Caki2 (cell line): ENCODE results near the gene IKZF5. TPM values are rescaled to one million over a fixed set of nuclear protein-coding genes. Genes with fewer than 3 reads are reported as not detected.
A peak's percentile ranks its signal among the peaks of the same experiment; 100 is the strongest.

Experiments
- DNase-seq: peaks from one replicate; pipeline ENCODE4 v3.0.0-alpha.2; 2015; ENCODE audit warnings: low read depth
- in situ Hi-C: cut with HindIII; loops from 2 replicates; pipeline ENCODE4 v1.10.0; 2016; ENCODE audit warnings: low sequenced_read_pairs, low pct_unique_long_range_greater_than_20kb, mixed read lengths
- total RNA-seq: library from RNA; depleted of rRNA; stranded (reverse); fragments of >200 nt; shearing (Covaris generic); gene quantifications from 2 replicates; pipeline ENCODE4 v1.2.3, GENCODE V29; 2014; ENCODE audit warnings: low replicate concordance; rRNA removed

The IKZF5 gene, protein sequence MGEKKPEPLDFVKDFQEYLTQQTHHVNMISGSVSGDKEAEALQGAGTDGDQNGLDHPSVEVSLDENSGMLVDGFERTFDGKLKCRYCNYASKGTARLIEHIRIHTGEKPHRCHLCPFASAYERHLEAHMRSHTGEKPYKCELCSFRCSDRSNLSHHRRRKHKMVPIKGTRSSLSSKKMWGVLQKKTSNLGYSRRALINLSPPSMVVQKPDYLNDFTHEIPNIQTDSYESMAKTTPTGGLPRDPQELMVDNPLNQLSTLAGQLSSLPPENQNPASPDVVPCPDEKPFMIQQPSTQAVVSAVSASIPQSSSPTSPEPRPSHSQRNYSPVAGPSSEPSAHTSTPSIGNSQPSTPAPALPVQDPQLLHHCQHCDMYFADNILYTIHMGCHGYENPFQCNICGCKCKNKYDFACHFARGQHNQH
- total RNA-seq: 0.57 and 3.8 TPM in 2 replicates

DNA sequence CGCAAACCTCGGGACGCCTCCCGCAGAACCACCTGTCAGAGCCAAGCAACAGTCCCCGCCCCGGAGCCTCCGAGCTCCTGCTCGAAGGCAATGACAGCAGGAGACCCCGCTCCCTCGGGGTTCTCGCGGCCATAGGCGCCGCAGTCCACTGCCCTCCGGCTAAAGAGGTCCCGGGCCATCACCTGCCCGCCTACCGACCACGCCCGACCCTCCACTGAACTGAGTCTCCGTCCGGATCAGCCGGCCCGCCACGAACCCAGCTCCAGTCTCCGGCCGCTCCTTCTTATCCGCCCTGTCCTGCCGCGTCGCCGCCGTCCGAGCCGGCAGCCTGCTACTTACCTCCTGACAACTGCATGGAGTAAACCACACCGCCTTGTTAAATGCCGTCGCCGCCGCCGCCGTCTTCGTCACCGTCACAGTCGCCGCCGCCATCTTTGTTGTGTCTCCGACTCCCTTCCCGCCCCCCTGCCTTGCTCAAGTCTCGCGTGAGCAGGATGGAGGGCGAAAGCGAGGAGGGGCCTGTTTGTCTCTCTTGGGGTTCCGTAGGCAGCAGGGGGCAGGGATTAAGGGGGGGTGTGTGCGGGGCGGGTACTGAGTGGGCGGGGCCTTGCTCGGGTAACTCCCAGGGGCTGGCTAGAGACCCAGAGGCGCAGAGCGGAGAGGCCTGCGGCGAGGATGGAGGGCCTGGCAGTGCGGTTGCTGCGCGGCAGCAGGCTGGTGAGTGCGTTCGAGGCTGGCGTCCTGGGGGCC is at the start of gene IKZF5, which contains the start of gene ACADSB:
Gene IKZF5, minus strand, starts transcription at position 441 of the 750 bp plus-strand sequence. CDS start 10,170 bp downstream, outside the sequence.
Gene ACADSB, plus strand, starts transcription at position 652 of the 750 bp plus-strand sequence. Its CDS starts 24 bp downstream, at position 676.
- peak; percentile 92 for DNase-seq
- in situ Hi-C loops: no loop called here

DNA sequence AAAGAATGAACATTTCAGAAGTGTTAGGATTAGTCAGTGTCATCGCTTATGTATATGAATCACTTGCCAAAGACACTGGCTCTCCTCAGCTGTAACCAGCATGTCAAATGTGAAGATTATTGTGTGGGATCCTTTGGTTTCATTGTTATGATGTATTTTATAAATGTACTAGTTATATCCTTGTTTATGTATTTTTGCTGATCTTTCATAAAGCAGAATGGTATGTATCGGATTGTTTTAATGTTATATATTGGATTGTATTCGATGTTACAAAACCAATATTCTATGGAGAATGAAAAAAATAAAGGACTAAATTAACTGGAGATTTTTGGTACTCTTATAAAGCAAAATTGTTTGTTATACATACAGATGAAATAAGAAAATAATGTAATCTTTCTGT is 49.4 kb upstream of the IKZF5 start:
- in situ Hi-C loops: no loop called here
- no peak for DNase-seq

DNA sequence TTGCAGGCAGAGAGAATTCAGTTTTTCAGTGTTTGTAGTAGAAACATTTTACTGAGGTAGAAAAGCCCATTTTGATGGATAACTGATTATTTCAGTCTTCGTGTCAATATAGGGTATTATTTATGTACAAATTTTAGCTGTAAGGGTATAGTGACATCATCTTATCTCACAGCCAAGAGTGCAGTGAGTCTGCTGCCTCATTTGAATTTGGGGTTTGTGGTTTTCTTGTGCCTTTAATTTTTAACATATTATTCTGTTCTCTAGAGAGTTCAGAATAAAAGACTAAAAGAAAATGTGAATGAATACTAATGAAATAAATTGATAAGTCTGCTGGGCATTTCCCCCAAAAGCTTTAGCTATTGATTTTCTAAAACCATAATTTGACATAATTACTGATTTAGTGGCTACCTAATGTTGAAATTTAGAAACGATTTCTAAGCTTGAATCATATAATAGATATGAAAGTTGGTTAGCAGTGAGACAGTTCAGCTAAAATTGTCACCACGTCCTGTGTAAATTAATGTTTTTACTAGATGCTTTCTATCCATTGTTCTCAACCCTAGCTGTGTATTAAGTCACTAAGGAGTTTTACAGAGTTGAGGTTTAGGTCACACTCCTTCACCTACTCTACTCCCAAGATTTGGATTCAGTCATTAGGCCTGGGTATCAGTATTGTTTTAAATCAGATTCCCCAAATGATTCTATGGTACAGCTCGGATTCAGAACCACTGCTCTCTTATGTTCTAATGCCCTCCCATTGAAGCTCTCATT is 37.6 kb upstream of the IKZF5 start:
- no peak for DNase-seq
- in situ Hi-C loops: no loop called here

DNA sequence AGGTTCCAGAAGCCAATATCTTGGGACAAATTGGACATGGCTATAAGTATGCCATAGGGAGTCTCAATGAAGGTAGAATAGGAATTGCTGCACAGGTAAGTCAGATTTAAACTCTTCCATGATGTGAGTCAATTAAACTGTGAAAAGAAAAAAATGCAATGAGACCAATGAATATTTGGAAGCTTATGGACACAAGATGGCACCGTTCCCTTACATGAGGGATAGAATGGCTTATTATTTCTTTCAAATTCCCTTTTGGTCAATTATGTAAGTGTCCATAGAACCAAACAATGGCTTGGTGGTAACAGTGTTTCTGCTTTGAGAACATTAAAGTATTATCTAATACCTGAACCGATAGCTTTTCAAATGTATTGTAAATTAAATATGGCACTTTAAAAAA is 35.8 kb upstream of the IKZF5 start:
- DNase-seq: no peak
- in situ Hi-C loops: no loop called here

DNA sequence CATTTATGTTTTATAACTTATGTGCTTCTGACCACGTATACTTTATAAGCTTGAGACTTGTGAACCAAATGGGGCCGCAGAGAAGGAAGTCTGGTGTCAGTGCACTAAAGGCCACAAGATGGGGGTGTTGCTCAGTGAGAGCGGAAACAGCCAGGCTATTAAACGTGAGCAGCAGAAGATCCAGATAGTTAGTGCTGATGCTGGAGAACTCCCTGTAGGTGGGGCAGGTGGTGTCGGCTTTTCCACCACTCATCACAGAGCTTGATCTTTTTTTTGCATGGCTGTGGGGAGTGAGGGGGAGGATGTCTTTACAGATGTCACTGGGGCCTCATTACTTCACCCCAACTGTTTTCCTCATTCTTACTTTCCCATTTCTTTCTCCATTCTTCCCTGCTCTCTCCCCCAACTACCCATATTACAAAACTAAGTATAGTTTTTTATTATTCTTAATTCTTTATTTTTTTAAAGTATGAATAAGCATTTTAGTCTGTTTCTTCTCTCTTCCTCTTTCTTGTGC is 34.9 kb upstream of the IKZF5 start:
- DNase-seq: peak; percentile 52
- in situ Hi-C loops: no loop called here

DNA sequence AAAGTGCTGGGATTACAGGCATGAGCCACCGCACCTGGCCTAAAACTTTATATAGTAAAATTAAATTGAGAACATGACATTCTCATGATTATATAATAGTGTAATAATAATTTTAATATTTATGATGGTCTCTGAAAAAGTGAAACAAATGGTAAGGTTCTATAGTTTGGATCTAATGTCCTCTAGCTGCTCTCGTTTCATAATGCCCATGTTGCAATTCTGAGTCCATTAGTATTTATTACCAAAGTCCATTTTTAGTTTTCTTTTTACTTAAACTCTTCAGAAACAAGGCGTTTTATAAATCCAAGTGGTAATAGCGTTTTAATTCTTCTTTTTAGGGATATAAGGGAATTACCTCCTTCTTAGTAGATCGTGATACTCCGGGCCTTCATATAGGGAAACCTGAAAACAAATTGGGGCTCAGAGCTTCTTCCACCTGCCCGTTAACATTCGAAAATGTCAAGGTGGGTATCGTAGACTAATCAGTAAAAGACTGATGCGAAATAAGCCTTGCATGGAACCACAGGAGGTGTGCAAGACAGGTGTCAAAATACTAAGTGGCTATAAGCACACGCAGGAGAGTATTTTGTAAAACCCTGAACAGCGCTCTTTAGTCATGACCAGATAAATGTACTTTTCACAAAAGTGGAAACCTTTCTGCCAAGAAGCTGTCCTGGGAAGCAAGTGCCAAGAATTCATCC is 34.3 kb upstream of the IKZF5 start:
- in situ Hi-C loops: no loop called here
- no peak for DNase-seq

DNA sequence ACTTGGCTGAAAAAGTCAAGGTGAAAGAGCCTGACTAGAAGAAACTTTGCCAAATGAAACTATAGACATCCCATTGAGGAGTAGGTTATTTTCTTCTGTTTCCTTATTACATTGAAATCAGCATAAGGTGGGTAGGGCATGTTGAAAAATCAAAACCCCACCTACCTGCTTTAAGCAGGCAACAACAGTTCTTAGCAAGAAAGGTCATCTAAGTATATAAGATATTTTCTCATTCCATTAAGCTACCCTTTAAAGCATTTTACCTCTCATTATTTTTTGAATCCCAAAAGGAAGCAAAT is 31.0 kb upstream of the IKZF5 start:
- in situ Hi-C loops: no loop called here
- no peak for DNase-seq

DNA sequence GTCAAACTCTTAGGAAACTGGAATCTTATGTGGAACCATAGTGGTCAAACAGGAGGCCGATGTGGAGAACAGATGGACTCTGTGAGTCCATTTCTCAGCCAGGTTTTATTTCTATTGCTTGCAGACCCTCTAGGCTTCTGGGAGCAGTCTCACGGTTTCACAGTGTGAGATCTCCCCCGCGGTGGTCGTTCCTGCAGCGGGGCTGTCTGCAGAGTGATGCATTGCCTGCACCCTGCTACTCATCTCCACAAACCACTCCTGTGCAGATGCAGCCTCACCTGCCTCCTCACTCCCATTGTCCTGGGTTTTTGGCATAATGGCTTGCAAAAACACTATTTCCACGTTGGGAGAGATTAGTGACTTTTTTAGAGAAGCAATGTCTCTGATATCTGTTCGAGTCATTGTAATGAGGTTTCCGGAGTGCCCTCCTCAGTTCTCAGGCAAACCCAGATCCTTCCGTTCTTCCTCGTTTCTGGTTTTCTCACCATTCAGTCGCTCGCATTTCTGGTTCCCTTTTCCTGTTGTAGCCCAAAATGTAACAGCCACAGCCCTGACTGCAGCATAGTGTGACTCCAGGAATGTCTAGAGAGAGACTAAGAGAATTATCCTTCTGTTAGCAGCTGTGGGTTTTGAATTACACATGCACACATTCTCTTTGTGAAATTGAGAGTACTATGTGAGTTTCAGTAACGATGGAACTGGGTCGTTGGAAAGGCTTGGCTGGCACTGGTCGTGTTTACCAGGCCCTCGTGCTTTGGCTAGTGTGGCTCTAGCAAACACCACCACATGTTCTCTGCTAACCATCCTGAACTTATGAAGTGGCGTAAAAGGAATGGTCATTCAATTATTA is 30.4 kb upstream of the IKZF5 start:
- DNase-seq: no peak
- in situ Hi-C loops: no loop called here

DNA sequence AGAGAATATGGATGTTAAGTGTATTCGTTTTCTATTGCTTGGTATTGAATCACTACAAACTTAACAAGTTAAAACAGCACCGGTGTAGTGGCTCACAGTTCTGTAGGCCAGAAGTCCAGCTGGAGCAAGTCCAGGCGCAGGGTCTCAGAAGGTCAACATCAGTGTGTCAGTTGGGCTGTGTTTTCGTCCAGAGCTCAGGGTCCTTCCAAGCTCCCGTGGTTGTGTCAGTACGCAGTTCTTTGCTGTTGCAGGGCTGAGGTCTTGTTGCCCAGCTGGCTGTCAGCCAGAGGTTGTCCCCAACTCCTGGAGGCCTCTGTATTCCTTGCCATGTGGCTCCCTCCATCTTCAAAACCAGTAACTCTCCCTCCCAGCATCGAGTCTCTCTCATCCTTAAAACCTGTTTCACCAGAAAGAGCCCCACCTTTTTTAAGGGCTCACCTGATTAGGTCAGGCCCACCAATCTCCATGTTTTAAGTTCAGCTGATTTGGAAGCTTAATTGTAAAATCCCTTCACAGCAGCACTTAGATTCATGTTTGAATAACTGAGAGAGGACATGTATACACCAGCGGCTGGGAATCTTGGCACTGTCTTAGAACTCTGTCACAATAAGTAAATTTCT is 27.0 kb upstream of the IKZF5 start:
- no peak for DNase-seq
- in situ Hi-C loops: no loop called here

DNA sequence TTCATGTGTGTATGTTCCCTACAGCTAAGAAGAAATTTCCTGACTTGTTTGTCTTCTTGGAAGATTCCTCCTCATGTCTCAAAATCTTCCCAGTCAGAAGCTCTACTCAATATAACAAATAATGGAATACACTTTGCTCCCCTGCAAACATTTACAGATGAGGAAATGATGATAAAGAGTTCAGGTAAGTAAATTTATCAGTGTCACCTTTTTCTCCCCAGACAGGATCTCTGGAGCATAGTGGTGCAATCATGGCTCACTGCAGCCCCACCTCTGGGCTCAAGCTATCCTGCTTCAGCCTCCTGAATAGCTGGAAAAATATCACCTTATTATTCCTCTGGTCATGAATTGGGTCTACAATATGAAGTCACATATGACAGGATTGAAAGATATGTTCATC is 25.7 kb upstream of the IKZF5 start:
- DNase-seq: no peak
- in situ Hi-C loops: no loop called here

DNA sequence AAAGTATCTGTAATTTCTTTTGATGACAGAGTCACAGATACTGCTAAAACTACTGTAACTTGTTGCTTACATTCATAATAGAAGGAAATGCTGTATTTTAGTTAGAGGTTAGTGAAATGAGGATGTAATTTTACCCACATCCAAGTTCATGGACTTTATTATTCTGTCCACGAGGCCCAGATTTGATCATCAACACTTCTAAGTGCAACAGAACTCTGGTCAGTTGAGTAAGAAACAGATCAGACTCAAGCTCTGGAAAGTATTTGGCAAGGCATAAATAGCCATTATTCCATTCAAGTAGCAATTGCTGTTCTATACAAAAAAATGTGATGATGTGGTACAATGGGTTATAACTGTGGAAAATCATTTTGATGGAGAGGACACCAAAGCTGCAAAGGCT is 22.5 kb upstream of the IKZF5 start:
- DNase-seq: no peak
- in situ Hi-C loops: no loop called here

DNA sequence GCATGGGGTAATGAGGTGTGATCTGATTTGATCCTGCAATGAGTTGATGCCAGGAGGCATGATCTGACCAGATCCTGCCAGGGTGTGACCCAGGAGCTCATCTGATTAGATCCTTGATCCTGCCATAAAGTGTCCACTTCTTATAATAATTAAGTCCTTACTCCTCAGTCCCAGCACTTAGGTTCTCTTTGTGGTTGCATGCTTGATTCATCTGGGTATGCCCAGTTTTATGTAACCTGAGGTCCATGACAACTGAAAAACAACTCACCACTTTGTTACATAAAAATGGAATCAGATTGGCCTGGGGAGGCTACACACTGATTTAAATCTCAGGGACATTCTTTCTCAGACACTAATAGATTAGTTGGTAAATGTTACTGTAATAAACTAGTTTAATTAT is 19.3 kb upstream of the IKZF5 start:
- peak; percentile 24 for DNase-seq
- in situ Hi-C loops: no loop called here

DNA sequence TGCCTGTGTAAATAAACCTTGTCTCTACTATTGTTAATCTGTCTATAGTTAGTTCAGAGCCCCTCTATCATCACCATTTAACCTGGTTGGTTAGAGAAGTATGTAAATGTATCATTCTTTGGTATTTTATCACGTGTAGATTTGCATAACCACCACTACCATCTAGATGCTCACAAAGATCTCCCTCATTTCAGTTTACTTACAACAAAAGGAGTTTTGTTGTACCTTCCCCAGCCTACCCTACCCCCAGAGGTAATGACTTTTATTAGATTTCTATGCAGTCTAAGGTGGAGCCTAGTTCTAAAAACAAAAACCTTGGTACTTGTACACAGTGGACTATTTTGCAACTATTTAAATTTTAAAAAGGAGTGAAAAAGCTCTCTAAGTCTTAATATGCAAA is 17.7 kb upstream of the IKZF5 start:
- in situ Hi-C loops: no loop called here
- no peak for DNase-seq

DNA sequence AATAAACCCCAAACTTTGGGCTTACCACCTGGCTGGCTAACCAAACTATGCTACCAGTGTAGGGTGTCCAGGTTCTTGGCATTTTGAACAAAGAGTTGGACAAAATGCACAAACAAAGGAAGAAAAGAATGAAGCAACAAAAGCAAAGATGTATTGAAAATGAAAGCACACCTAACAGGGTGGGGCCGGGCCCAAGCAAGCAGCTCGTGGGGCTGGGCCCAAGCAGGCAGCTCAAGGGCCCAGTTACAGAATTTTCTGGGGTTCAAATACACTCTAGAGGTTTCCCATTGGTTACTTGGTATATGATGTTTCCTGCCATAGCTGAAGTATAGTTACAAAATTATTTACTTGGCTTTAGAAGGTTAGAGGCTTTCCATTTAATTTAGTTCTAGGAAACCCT is 15.9 kb upstream of the IKZF5 start:
- in situ Hi-C loops: no loop called here
- DNase-seq: no peak

DNA sequence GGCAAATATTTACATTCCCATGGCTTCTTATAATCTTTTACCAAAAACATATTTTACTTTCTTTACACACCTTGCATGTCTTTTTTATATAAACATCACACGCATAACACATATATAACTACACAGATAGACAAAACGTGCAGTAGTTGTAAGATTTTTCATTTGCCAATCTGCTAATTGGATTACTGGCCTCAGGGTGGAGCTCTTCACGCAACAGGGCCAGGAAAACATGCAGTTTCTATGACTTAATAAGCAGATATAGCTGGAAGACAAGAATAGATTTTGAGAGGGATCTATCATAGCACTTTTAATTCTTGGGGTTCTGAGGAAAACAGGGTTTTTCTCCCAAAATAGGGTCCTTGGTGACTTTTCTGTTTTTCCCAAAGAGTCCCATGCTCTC is 12.9 kb upstream of the IKZF5 start:
- in situ Hi-C loops: no loop called here
- DNase-seq: no peak

DNA sequence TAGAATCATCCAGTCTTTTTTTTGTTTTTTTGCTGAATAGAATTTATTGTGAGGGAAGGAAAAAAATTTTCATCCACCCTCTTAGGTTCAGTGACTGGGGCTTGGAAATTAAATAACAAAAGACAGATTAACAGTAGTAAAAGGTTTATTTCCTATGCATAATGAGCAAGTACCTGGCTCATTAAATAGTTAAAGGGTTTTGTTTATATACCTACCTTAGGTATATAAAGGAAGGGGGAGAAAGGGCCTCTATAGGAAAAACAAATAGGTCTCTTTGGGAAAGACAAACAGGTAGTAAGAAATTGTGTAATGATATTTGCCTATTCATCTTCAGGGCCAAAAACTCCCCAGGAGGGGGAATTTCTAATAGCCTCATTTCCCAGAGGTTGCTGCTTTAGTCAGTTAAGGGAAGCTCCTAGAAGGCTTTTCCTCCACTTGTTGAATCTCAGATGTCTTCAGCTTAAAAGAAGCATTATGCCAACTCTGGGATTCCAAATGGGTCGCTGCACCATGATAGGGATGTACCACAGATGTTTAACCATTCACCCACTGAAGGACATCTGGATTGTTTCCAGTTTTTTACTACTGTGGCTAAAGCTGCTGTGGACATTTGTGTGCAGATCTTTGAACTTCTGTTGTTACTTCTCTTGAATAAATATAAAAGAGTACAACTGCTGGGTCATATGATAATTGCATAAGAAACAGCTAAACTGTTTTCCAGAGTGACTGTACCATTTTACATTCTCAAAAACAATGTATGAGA is 11.5 kb upstream of the IKZF5 start:
- no peak for DNase-seq
- in situ Hi-C loops: no loop called here
